ENCODE results near the gene ADAT1. TPM values are rescaled to one million over a fixed set of nuclear protein-coding genes. Genes with fewer than 3 reads are reported as not detected.
A peak's percentile ranks its signal among the peaks of the same experiment; 100 is the strongest.

Gene ADAT1
- total RNA-seq, 1 experiment from 2014 or later: 65.3 TPM

- DNase-seq (ENCODE audit: low read depth): no peak
Observed at GRCh38 chr16:75576384-75576811, 46.7 kb downstream of the ADAT1 start.

GRCh38 chr16:75575958-75576357, 47.1 kb downstream of the ADAT1 start:
- no peak for DNase-seq (ENCODE audit: low read depth)

- DNase-seq (ENCODE audit: low read depth): no peak
Observed at GRCh38 chr16:75573955-75574354, 49.1 kb downstream of the ADAT1 start.

- no peak for DNase-seq (ENCODE audit: low read depth)
Observed at GRCh38 chr16:75572864-75573542, 50.1 kb downstream of the ADAT1 start.

- DNase-seq (ENCODE audit: low read depth): no peak
Observed at GRCh38 chr16:75570396-75571065, 52.5 kb downstream of the ADAT1 start.

- no peak for DNase-seq (ENCODE audit: low read depth)
Observed at GRCh38 chr16:75567911-75568310, 55.2 kb downstream of the ADAT1 start.

GRCh38 chr16:75566758-75567255, 56.3 kb downstream of the ADAT1 start:
- peak; percentile 13 for DNase-seq (ENCODE audit: low read depth)

GRCh38 chr16:75566040-75566757, 56.9 kb downstream of the ADAT1 start, which contains the start of gene GABARAPL2:
GABARAPL2 (plus strand) TSS chr16:75566379; CDS start chr16:75566487, 108 bp downstream.
- DNase-seq (ENCODE audit: low read depth): peak; percentile 81

GRCh38 chr16:75565640-75566039, 57.4 kb downstream of the ADAT1 start:
- no peak for DNase-seq (ENCODE audit: low read depth)

GRCh38 chr16:75559564-75560372, 63.3 kb downstream of the ADAT1 start:
- DNase-seq (ENCODE audit: low read depth): peak; percentile 47

- DNase-seq (ENCODE audit: low read depth): no peak
Observed at GRCh38 chr16:75558846-75559401, 64.2 kb downstream of the ADAT1 start.

- DNase-seq (ENCODE audit: low read depth): no peak
Observed at GRCh38 chr16:75556431-75556950, 66.6 kb downstream of the ADAT1 start.

GRCh38 chr16:75555707-75556430, 67.2 kb downstream of the ADAT1 start, which contains the start of gene TMEM231:
TMEM231 (minus strand) TSS chr16:75556252; CDS start chr16:75556209, 43 bp downstream.
- DNase-seq (ENCODE audit: low read depth): peak; percentile 96

GRCh38 chr16:75555213-75555706, 67.8 kb downstream of the ADAT1 start:
- DNase-seq (ENCODE audit: low read depth): peak; percentile 94

GRCh38 chr16:75552951-75553350, 70.1 kb downstream of the ADAT1 start:
- DNase-seq (ENCODE audit: low read depth): no peak

GRCh38 chr16:75550211-75550662, 72.8 kb downstream of the ADAT1 start:
- peak; percentile 77 for DNase-seq (ENCODE audit: low read depth)

Data from Daoy (cell line).